GM23248 (cell line): ENCODE measurements around the gene FABP1.

Experiments
- EZH2 ChIP-seq: fragments of 200-600 bp; sonication (generic); IDR thresholded peaks from 2 replicates; pipeline ENCODE4 v1.6.1; 2018; ENCODE audit warnings: antibody characterized with exemption, mild to moderate bottlenecking; ENCODE audit not compliant: insufficient read depth, poor library complexity, severe bottlenecking
- EZH2phosphoT487 ChIP-seq: fragments of 200-600 bp; sonication (generic); IDR thresholded peaks from 2 replicates; pipeline ENCODE4 v1.6.1; 2018; ENCODE audit warnings: antibody characterized with exemption, moderate library complexity, mild to moderate bottlenecking, low read depth; ENCODE audit not compliant: insufficient read depth

- TF ChIP-seq EZH2: no peak
- TF ChIP-seq EZH2phosphoT487: no peak
Observed at GRCh38 chr2:88139804-88140203, 11.9 kb upstream of the FABP1 start.
